Peyer's patch (tissue), 4 donors: ENCODE results near the gene TCF12.

Source experiments
- CTCF ChIP-seq, 6 experiments: fragments of 450-650 bp in 4 of 6; fragments of 200-600 bp in 2 of 6; sonication (generic) in 1 of 6; IDR thresholded peaks; one replicate each; pipeline ENCODE4 v1.5.1; 2017 to 2019; ENCODE audit warnings: antibody characterized with exemption in 6 of 6, mild to moderate bottlenecking in 3 of 6, moderate library complexity in 1 of 6
- POLR2A ChIP-seq, 2 donors: fragments of 450-650 bp; IDR thresholded peaks; one replicate each; pipeline ENCODE4 v1.5.1; 2017; ENCODE audit warnings: antibody characterized with exemption in 2 of 2, mild to moderate bottlenecking in 2 of 2, moderate library complexity in 2 of 2

GRCh38 chr15:56939257-56939656, 20.8 kb downstream of the TCF12 start:
- TF ChIP-seq CTCF (IDR thresholded peaks at IDR 0.05) (no peak), POLR2A (IDR thresholded peaks at IDR 0.05) (no peak)
